NCI-H2227 (cell line): Measurements from ENCODE around the gene APEX1.
"Not testable (repeated sequence)": the region's sequence is repeated elsewhere in the genome, so short reads cannot be mapped to it uniquely, and the experiment has no call there.

ENCODE experiments used
- DNase-seq: peaks from one replicate; lab custom pipeline; 2025; ENCODE audit not compliant: unreplicated experiment; lab: John Stamatoyannopoulos, UW

APEX1 gene

GRCh38 chr14:20472536-20473169, 17.6 kb downstream of the APEX1 start:
- DNase-seq, result no peak

DNA sequence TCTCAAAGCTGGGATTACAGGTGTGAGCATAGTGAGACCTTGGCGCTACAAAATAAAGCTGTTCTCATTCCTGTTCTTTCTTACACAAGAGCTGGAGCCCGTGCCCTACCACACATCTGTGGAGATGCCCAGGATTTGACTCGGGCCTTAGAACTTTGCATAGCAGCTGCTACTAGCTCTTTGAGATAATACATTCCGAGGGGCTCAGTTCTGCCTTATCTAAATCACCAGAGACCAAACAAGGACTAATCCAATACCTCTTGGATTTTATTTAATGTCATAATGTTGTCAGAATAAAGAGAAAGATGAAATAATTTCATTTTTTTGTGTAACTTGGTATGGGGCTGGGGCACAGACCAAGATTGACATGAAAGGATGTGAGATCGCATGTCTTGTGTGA, 21.8 kb downstream of the APEX1 start:
- no peak for DNase-seq

- DNase-seq, result no peak
These were observed 22.3 kb downstream of the APEX1 start for GRCh38 chr14:20477211-20477876.

- DNase-seq, result no peak
These were observed 23.9 kb downstream of the APEX1 start for GRCh38 chr14:20478894-20479293.

- DNase-seq, result no peak
These were observed 27.4 kb downstream of the APEX1 start for GRCh38 chr14:20482382-20482781.

- no peak for DNase-seq
These were observed 30.9 kb downstream of the APEX1 start for GRCh38 chr14:20485900-20486299.

DNA sequence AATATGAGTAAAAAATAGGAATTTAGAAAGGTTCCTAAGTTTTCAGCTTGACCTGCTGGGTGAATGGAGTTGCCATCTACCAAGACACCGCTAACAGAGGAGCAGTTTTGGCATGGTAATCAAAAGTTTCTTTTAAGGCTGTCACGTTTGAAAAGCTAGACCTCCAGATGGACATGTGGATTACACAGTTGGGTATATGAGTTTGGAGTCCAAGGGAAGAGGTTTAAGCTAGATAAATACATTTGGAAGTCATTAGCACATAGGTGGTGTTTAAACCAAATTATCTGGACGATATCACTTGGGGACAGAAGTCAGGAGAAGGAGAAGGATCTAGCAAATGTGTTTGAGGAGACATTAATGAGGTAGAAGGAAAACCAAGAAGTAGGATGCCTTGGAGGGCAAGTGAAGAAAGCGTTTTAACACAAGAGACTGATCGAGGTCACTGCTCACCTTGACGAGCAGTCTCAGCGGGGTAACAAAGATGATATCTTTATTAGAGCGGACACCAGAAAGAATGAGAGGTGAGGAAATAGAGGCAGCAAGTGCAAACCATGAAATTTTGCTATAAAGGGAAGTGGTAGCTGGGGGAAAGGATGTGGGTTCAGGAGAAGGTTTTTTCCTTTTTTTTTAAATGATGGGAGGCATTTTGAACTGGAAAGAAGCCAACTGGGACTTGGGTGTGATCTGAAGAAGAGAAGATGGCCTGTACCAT, 31.8 kb downstream of the APEX1 start:
- DNase-seq, result no peak

DNA sequence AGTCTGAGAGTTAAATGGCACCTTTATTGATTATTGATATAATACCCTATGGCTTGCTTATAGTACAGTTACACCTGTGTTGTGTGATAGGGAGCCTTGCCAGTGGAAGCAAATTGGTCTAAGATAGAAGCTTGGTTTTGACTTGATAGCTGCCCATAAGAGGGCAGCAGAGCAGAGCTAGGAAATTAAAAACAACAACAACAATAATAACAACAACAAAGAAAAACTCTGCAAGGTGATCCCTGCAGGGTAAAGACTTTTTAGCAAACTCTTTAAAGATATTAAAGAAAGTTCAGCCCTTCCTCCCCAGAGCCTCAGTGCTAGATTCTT, 32.3 kb downstream of the APEX1 start:
- no peak for DNase-seq

DNA sequence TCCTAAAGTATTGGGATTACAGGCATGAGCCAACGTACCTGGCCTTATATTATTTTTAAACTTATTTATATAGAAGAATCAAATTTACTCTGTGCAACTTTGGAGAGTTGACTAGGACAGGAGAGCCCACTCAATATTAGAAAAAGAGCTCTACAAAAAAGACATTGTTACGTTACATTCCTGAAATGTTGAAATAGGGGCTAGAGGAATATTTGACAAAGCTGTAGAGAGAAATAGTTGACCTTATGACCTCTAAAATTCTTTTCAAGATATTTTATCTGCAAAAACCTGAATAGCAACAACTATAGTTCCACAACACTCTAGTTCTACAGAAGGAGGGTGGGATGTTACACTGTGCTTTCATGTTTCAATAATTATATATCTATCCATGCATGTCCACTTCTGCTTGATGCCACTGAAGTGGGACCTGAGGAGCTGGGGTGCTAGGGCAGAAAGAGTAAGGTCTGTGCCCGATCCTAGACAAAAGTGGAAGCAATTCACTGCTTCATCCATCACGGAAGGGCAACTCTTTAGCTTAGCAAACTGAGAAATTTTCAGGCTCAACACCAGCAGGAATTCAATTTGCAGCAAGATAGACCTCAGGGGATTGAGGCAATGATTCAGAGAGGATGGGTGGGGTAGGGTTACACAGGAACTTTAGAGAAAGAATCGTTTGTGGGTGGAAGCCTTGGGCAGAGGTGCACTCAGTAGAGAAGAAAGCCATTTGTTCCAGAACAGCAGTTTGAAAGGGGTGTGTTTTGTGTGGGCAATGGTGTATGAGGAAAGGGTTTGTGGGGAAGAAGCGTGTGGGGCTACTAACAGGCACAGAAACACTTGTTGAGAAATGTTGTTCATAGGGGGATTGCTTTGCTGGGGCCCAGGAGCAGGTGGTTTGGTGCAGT, 34.3 kb downstream of the APEX1 start:
- DNase-seq, result no peak

DNA sequence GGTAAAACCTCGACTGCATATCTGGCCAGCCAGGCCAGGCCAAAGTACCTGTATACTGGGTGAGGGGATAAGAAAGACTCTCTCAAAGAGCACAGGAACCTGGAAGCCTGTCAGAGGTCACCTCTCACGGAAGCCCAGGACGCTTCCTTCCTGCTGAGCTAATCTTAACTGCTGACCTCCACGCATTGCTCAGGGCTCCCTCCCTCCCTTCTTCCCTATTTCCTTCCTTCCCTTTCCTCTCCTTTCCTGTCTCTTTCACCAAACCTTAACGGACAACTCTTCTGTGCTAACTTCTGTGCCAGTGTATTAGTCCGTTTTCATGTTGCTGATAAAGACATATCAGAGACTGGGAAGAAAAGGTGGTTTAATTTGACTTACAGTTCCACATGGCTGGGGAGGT, 35.5 kb downstream of the APEX1 start:
- DNase-seq, result no peak

- no peak for DNase-seq
These were observed 37.5 kb downstream of the APEX1 start for GRCh38 chr14:20492486-20492885.

DNA sequence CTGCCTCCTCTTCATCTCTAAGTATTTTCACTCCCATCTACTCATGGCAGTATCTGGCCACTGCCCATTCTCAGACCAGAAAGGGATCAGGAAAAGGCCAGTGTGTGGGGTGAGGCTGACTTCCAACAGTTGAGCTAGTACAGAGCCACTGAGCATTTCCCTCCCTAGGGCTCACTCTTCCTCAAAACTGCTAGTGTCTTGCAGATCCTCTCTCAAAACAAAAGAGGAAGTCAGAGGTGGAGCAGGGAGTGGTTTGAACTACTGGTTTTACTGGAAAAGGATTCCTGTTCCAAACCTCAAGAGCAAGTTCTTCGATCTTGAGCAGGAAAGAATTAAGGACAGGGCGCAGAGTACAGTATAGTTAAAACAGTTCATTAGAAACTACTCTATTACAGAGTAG, 38.6 kb downstream of the APEX1 start:
- DNase-seq, result no peak

- DNase-seq, result no peak
These were observed 40.1 kb downstream of the APEX1 start for GRCh38 chr14:20494935-20495766.

DNA sequence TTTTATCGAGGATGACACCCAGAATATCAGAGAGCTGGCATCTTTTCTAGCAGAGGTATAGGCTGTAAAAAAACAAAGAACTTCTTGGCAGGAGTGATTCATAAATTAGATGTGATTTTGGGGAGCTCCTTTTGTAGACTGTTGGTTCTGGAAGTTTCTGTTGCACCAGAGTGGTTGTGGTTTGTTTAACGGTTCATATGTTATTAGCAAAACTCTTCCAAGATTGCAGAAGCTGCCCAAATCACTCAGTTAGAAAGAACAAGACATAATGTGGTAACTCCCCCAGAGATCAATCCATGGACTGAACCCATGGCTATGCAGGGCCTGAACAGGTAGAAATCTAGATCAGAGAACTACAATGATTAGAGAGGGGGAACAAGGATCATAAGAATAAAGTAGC, 43.6 kb downstream of the APEX1 start:
- DNase-seq, result no peak

DNA sequence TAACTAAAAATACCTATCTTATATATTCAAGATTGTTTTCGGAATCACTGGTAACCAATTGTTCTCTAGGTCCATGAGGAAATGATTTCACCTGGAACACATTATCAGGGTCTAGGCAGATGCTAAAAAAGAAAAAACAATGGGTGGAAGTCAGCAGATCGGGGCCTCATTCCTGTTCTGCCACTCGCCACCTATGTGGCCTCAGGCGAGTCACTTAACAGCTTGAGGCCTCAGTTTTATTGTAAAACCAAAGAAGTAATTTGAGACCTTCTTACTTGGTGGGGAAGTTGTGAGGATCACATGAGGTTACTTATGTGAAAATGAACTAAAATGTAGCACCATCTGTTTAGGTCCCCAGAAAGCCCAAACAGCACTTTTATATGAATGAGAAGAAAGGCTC, 44.1 kb downstream of the APEX1 start:
- DNase-seq, result no peak

GRCh38 chr14:20499881-20500280, 44.9 kb downstream of the APEX1 start:
- no peak for DNase-seq

DNA sequence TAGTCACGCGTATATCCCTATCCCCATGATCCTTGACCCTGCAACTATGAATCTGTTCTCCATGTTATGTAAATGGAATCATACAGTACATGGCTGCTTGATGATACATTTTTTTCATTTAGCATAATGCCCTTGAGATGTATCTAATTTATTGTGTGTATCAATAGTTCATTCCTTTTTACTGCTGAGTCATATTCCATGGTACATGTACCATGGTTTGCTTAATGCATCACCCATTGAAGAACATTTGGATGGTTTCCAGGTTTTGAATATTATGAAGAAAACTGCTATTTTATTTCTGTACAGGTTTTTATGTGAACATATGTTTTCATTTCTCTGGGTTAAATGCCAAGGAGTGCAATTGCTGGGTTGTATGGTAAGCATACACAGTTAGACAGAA, 46.3 kb downstream of the APEX1 start:
- no peak for DNase-seq

- no peak for DNase-seq
These were observed 48.9 kb downstream of the APEX1 start for GRCh38 chr14:20503898-20504297.

DNA sequence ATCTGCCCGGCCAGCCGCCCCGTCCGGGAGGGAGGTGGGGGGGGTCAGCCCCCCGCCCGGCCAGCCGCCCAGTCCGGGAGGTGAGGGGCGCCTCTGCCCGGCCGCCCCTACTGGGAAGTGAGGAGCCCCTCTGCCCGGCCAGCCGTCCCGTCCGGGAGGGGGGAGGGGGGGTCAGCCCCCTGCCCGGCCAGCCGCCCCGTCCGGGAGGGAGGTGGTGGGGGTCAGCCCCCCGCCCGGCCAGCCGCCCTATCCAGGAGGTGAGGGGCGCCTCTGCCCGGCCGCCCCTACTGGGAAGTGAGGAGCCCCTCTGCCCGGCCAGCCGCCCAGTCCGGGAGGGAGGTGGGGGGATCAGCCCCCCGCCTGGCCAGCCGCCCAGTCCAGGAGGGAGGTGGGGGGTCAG, 51.2 kb downstream of the APEX1 start:
- DNase-seq, result not testable (repeated sequence)

DNA sequence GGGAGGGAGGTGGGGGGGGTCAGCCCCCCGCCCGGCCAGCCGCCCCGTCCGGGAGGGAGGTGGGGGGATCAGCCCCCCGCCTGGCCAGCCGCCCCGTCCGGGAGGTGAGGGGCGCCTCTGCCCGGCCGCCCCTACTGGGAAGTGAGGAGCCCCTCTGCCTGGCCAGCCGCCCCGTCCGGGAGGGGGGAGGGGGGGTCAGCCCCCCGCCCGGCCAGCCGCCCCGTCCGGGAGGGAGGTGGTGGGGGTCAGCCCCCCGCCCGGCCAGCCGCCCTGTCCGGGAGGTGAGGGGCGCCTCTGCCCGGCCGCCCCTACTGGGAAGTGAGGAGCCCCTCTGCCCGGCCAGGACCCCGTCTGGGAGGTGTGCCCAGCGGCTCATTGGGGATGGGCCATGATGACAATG, 51.7 kb downstream of the APEX1 start:
- not testable (repeated sequence) for DNase-seq
